Non-pigmented ciliary epithelial cell (primary cell): ENCODE measurements around the gene ARSI.

Experiments used
- DNase-seq: peaks from one replicate; pipeline ENCODE4 v3.0.0-alpha.2; 2010; ENCODE audit warnings: low read depth

ARSI gene

DNA sequence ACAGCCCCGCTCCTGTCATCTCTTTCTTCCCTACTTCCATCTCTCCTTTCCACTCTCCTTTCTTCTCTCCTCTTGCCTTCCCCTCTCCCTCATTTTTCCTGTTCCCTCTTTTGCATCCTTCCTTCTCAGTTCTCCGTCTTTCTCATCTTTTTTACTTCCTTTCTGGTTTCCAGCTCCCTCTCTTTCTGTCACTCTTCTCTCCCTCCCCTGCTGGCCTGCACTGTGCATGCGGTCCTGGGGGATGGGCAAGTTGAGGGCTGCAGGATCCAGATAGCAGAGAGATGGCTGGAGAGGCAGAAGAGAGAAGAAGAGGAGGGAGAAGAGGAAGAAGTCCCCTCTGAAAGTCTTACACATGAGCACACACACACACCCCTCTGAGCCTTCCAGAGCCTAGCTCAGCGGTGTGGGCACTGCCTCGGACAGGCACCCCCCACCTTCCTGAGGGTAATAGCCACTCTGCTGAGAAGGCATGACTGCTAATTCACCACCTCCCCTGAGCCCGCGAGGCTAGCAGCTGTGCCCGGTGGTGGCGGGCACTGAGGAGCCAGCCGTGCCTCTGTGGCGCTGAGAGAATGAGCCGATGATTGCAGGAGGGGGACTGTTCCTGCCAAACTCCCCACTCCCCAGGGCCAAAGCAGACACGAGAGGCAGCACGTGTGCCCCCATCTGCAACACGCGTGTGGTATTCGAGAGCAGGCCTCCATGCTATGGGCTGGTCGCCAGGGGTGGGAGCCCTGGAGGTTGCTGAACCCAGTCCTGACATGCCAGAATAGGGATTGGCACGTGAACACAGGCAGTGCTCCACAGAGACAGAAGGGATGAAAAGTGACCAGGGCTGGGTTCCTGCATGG lies 9.4 kb downstream of the ARSI start:
- DNase-seq, result no peak

DNA sequence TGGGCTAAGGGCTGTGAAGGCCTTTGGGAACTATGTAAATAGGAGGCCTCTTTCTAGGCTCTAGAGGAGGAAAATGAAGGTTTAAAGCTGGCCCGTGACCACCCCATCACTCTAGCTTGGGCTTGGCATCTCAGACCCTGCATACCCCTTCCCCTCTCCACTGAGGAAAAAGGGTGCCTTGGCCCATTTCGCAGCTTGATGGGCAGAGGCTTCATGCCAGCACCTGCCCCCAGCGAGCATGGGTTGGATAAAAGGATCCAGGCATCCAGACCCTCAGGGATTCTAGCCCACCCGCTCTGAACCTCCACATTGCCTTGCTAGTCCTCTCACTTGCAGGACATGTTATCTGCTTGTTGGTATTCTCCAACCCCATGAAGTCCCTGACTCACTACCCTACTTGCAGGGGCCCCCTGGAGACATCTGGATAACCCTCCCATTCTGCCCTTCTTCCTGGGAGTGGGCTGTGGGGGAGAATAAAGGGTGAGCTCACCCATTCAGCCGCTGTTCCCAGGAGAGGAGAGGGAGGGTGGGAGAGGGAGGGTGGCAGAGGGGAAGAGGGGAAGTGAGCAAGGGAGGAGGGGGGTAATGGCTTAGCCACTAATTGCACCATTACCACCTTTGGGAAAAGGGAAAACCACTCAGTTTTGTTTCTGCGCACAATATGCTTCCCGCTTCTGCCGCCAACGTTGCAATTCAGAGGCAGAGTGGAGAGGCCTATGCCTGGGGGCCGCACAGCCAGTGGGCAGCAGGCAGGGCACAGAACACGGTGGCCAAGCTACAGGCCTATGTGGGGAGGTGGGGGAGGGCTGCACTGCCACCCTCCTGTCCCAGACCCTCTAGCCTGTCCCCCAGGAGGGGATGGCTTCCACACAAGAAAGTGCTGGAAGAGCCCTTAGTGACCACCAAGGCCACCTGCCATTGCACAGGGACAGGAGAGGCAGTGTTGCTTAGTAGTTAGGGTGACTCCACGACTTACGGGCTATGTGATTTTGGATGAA lies 11.0 kb downstream of the ARSI start:
- no peak for DNase-seq

DNA sequence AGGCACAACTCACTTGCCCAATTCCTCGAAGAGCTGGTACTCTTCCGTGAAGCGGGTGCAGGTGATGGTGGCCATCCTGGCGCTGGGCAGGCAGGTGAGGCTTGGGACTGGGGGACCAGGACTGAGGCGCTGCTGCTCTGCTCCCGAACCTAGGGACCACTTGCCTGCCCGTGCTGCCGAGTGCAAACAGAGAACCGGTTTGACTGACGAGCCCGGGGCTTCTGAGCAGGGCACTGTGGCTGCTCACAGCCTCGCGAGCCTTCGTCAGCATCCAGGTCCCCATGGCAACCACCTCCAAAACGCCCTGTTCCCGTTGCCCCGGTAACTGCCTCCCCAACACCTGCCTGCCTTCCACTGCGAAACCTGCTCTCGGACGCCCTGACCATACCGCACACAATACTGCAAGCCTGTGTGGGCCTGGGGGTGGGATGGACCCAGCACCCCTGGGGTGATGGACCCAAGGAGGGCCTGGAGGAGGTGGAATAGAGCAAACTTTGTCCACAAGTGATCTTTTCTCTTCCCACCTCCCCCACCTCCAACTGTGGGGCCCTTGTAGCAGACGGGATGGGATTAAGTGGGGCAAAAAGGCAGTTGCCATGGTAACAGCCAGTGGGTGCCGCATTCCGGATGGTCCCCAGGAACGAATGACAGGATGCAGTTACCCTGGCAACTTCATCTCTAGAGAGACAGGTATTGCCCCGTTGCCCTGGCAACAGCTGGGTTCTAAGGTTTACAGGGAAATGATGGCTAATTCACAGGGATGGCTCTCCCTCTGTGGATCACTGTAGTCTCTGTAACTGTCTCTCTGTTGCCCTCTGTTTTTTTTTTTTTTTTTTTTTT lies 12.9 kb downstream of the ARSI start, which contains the start of gene CAMK2A:
CAMK2A (minus strand) TSS at position 223 of the 840 bp plus-strand sequence; CDS start at position 75, 148 bp downstream.
- no peak for DNase-seq

DNA sequence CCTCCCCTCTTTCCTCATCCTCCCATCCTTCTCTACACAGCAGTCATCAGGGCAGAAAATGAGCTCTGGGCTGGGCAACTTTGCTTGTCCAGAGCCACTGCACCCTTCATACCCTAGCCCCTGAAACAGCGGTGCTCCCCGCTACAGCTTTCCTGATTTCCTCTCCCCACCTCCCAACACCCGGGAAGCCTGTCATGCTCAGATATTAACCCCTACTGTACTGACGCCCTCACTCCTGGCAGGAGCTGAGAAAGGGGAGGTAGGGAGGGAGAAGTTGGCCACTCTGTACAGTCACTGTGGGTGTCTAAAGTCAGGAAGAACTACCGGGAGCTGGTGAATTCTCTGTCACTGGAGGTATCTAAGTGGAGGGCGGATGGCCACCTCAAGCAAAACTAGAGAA lies 13.9 kb downstream of the ARSI start:
- DNase-seq, result no peak

DNA sequence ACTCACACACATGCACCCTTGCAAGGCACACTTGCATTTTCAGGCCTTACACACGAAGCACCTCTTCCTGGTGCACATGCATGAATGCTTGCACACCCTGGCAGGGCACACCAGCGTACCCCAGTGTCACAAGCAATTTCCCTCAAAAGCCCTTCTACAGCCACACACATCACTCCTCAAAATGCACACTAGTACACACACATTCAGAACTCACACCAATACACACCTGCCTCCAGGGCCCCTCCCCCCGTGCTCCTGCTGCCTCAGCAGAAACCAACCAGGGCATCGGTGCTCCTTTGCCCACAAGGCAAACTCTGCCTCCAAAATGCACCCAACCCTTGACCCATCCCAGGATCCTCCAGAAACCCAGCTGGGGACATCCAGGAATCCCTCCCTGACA lies 14.3 kb downstream of the ARSI start:
- DNase-seq, result no peak

DNA sequence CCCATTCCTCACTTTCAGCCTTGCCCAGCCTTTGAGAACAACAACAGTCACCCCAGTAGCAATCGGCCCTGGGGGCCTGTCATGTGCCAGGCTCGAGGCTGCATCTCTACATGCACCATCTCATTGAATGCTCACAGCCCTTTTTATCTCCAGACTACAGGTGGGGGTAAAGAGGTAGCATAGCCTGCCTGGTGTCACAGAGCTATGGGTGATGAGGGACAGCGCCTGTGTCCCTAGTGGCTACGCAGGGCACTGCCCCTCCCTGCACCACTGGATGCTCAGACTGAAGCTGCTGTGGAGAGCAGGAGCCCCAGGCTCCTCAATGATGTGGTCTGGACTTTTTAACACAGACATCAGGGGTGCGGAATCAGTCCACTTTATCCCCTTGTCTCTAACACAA lies 15.9 kb downstream of the ARSI start:
- DNase-seq, result no peak

DNA sequence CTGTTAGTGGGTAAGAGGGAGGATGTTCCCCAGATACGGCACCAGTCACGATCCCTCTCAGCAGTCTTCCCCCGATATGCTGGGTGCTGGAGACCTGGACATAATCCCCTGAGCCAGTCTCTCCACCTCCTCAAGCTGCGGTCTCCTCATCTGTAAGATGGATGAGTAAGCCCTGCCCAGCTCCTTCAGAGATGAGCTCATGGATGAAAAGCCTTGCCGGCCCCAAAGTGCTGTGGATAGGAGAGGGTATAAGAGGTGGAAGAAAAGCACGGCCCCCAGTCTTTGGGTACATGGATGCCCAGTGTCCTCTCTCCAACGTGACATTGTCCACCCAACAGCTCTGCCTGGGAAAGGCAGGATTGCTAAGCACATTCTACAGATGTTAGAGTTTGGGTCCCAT lies 17.6 kb downstream of the ARSI start:
- no peak for DNase-seq

DNA sequence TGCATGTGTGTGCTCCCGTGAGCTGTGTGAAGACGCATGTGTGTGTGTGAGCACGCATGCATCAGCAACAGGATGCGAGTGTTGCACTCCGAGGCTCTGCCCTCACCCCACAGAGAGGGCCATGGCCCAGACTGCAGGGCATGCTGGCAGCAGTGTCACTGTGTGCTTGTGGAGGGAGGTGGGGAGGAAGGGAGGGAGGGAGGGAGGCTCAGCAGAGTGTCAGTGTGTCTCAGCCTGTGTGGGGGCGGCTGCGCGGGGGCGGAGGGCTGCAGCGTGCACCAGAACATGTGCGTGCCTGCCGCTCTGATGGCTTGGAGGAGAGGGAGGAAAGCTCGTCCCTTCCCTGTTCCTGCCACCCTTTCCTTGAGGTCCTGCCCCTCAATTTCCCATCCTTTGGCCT lies 18.4 kb downstream of the ARSI start:
- DNase-seq, result no peak

DNA sequence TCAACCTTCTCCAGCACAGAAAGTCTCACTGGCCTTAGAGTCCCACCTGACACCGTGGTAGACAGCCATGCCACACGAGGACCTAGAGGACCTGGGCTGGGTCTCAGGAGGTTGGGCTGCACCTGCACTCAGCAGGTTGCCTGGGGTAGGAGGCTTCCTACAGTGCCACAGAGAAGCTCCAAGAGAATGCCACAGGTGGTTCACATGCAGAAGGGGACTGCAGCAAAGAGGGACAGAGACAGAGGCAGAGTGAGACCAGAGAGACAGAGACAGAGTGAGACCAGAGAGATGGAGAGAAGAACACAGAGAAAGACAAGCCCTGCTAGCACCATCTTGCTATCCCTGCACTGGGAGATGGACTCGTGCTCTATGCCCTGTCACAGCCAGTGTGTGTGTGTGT lies 18.8 kb downstream of the ARSI start:
- DNase-seq, result no peak

DNA sequence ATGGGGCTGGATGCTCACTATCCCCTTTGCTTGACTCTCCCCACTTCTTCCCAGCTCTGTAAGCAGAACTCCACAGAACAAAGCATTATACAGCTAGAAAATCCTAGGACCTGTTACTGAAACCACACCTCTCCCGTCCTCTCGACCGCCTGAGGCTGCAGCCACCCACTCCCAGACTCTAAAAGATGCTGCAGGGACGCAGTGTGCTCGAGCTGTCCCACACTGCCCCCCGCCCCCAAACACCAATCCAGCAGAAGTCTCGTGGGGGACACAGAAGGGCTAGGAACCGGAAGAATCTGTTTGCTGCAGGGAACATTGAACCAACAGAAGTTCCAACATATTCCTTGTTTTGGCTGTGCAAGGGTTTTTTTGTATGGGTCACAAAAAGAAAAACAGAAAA lies 20.7 kb downstream of the ARSI start:
- DNase-seq, result no peak

DNA sequence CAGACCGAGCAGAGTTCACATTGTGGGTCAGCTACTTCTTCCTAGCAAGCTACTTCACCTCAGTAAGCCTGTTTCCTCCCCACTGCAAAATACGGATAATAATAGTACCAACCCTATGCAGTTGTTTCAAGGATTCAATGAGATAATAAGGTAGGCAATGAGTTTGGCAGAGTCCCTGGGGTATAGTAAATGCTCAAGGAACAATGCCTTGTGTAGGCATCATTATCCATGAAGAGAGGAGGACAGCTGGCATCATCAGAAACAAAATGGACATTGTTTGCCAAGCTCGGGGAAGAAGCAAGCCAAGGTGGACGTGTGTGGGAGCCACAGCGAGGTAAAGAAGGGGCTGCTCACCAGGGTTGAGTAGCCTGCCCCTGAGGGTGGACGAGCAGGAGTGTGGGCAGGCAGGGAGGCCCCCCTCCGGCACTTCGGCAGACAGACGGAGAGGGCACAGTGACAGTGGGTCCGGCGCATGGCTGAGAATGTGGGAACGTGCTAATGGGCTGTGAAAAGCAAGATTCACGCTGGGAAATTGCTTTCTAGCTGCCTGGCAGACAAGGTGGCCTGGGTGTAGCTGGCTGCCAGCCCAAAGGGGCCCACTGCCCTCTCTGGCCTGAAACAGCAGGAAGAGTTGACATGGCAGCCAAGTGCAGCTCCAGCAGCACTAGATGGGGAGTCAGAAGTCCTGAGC lies 23.2 kb downstream of the ARSI start:
- DNase-seq, result no peak

DNA sequence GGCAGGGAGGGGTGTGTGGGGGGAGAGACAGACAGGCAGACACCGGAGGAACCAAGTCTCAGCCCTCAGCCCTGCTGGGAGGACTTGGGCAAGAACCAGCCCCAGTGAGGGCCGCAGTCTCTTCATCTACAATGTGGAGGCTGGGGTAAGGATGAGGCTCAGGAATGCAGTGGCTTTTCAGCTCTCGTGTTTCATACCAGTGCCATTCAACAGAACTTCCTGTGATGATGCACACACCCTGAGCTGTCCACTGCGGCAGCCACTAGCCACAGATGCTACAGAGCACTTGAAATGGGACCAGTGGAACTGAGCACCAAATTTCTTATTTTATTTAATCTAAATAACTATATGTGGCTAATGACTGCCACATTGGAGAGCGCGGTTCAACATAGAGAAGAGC lies 23.8 kb downstream of the ARSI start:
- DNase-seq, result peak; percentile 68

DNA sequence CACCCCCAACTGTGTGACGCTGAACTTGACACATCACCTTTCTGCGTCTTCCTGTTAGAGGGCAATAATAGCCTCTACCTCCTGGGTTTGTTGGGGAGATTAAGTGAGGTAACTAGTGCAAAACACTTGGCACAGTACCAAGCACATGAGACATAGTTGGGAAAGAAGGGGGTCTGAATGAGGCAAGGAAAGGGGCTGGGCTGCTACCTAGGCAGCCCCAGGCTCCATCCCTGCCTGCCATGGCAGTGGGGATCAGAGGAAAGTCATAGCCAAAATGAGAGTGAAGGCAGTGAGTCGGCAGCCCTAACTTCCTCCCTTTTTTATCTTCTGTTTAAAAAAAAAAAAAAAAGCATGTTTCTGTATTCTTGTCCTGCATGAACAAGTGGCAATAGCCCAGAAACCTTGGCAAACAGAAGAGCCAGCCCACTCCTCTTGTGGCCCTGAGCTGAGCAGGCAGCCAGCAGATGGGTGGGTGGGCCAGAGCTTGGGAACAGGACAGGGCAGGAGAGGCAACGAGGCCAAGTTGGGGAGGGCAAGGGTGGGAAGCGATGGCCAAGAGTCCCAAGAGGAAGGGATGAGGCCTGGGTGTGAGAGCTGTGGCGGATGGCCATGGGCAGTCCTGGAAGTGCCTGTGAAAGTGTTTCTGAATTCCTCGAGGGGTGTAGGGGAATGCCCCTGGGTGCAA lies 24.5 kb downstream of the ARSI start:
- DNase-seq, result no peak

DNA sequence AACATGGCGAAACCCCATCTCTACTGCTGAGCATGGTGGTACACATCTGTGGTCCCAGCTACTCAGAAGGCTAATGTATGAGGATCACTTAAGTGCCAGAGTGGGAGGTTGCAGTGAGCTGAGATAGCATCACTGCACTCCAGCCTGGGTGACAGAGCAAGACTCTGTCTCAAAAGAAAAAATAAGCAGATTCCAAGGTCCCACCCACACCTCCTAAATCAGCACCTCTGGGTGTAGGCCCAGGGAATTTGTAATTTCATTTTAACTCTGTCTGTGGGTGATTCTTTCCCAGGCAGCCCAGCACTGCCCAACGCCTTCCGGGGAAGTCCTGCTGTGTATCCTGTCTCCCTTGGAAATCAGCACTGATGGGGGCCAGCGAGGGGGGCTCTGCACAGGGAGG lies 25.7 kb downstream of the ARSI start:
- DNase-seq, result no peak

DNA sequence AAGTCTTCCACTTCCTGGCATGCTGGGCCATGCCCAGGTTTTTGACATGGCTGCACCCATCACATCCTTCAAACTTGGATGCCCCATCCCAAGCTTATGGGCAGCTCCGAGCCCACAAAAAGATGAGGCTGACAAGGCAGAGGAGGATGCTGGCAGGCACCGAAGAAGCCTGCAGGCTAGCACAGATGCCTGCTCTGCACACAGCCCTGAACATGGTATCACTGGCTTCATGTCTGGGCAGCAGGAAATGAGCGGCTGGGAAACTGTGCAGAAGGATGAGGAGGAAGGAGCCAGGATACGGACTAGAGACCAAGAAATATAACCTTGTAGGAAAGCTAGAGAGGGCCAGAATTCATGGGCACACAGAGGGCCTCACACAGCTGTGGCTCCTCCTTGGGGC lies 27.9 kb downstream of the ARSI start:
- no peak for DNase-seq

DNA sequence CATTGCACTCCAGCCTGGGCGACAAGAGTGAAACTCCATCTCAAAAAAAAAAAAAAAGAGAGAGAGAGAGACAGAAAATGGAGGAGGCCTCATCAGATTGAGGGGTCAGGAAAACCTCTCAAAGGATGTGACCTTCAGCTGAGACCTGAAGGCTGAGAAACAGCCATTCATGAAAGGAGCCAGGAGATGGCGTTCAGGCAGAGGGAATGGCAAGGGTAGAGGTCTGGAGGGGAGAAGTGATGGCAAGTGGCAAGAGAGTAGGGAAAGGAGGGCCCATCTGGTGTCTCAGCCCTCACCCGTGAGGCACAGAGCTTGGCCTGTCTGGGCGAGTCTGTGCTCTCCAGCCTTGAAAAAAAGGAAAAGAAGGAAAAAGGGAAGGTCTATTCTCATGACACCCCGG lies 30.2 kb downstream of the ARSI start:
- no peak for DNase-seq

DNA sequence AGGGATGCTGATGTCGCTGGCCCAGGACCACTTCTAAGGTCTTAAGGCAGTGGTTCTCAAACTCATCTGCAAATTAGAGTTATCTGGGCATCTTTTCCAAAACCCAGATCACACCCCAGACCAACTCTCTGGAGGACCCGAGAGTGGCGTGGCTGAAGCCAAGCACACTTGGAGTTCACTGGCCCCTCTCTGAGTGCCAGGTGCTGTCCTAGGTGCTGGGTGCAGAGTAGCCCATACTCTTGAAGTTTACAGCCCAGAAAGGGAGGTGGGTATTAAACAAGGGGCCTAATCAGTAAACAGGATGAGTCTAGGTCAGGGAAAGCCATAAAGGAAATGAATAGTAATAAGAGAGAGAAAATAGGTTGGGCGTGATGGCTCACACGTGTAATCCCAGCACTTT lies 30.8 kb downstream of the ARSI start:
- no peak for DNase-seq

DNA sequence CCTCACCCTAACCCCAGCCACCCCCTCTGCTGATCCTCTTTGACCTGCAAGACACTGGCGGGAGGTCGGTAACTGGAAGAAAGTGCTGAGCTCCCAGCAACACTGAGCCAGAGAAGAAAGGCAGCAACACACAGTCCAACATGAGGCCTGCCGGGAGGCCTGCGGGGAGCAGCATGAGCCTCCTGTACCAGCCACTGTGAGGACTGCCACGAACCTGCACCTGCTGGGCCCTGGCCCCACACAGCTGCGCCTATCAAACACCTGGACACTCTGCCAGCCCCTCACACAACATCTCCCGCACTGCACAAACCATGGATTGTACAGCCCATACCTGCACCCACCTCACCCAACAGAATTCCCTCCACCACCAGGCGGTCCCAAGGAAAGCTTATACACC lies 31.4 kb downstream of the ARSI start:
- no peak for DNase-seq

DNA sequence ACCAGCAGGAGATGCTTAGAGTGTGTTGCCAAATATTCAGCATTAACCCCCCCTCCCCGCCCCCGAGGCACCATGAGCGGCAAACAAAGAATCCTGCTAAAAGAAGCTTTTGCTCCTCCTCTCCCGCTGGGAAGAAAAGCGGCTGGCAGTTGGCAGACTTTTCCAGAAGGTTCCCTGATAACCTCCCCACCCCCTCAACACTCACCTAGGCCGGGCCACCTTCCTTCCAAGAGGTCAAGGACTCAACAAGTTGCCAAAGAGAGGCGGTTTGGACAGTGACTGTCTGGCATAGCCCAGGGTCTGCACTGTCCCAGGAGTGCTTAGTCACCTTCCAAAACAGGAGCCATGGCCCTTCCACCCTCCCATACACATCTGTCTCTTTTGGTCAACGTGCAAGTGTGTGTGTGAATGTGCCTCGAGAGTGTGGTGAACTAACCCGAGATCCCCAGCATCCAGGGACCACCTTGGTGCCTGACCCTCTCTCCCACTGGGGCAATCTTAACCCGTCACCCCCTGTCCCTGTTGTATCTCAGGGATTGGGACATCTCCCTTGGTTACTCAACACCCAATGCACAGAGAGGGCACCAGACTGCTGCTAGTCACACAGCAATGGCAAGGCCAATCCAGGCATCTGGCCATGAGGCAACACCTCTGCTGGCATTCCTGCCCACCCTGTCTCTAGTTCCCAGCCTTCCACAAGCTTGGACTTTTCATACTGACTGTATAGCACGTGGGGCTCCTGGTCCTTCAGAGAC lies 32.0 kb downstream of the ARSI start:
- no peak for DNase-seq

DNA sequence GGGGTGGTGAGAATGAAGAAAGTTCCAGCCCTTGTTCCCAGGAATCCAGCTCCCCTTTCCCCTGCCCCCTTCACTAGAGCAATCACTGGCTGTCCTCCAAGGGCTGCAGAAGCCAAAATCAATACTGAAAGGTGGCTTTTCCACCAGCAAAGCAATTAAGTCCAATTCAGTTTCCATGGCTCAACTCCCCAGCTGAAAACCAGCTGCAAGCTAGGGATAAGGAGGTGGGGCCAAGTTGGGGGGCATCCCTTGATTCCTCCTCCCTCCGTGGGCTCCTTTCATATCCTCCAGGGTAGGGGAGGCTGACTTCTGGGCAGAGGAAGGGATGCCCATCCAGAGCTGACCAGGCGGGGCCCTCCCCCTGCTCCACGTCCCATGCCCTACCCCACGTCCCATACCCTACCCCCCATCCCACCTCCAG lies 35.8 kb downstream of the ARSI start:
- DNase-seq, result no peak
